ENCODE data around the gene WDR90.

Gene WDR90

GRCh38 chr16:621526-622105 lies 27.5 kb upstream of the WDR90 start:
- peaks cover 8% of the 10 kb centered on the region for H3K36me3 Mint-ChIP-seq (ENCODE audit: low read depth)
- H3K4me3 Mint-ChIP-seq, result no peak overlapping the region
- H3K4me1 Mint-ChIP-seq (ENCODE audit: low read depth), result no peaks in the 10 kb centered on the region
- H3K27ac Mint-ChIP-seq, result no peak overlapping the region
- no peaks in the 10 kb centered on the region for H3K27me3 Mint-ChIP-seq
- DNase-seq, result no peak
- no peaks in the 10 kb centered on the region for H3K9me3 Mint-ChIP-seq

- peaks cover 18% of the 10 kb centered on the region for H3K36me3 Mint-ChIP-seq (ENCODE audit: low read depth)
- no peaks in the 10 kb centered on the region for H3K27me3 Mint-ChIP-seq
- H3K4me1 Mint-ChIP-seq (ENCODE audit: low read depth), result no peaks in the 10 kb centered on the region
- DNase-seq, result no peak
- H3K9me3 Mint-ChIP-seq, result no peaks in the 10 kb centered on the region
- H3K27ac Mint-ChIP-seq, result no peak overlapping the region
- H3K4me3 Mint-ChIP-seq, result no peak overlapping the region
These were observed 26.3 kb upstream of the WDR90 start for GRCh38 chr16:622920-623280.

- no peak overlapping the region for H3K27ac Mint-ChIP-seq
- no peaks in the 10 kb centered on the region for H3K9me3 Mint-ChIP-seq
- H3K36me3 Mint-ChIP-seq (ENCODE audit: low read depth), result peaks cover 25% of the 10 kb centered on the region
- H3K27me3 Mint-ChIP-seq, result no peaks in the 10 kb centered on the region
- no peak for DNase-seq
- H3K4me1 Mint-ChIP-seq (ENCODE audit: low read depth), result no peaks in the 10 kb centered on the region
- no peak overlapping the region for H3K4me3 Mint-ChIP-seq
These were observed 24.6 kb upstream of the WDR90 start for GRCh38 chr16:624526-625070.

- H3K4me1 Mint-ChIP-seq (ENCODE audit: low read depth), result no peaks in the 10 kb centered on the region
- H3K27me3 Mint-ChIP-seq, result no peaks in the 10 kb centered on the region
- H3K27ac Mint-ChIP-seq, result no peak overlapping the region
- no peak overlapping the region for H3K4me3 Mint-ChIP-seq
- H3K36me3 Mint-ChIP-seq (ENCODE audit: low read depth), result peaks cover 25% of the 10 kb centered on the region
- no peaks in the 10 kb centered on the region for H3K9me3 Mint-ChIP-seq
- DNase-seq, result no peak
These were observed 23.8 kb upstream of the WDR90 start for GRCh38 chr16:625117-625976.

GRCh38 chr16:625977-626765 lies 23.0 kb upstream of the WDR90 start:
- no peaks in the 10 kb centered on the region for H3K9me3 Mint-ChIP-seq
- H3K27ac Mint-ChIP-seq, result no peak overlapping the region
- no peak for DNase-seq

GRCh38 chr16:626787-627453 lies 22.2 kb upstream of the WDR90 start:
- no peak overlapping the region for H3K27ac Mint-ChIP-seq
- no peaks in the 10 kb centered on the region for H3K4me1 Mint-ChIP-seq (ENCODE audit: low read depth)
- no peak for DNase-seq
- no peaks in the 10 kb centered on the region for H3K27me3 Mint-ChIP-seq
- peaks cover 25% of the 10 kb centered on the region for H3K36me3 Mint-ChIP-seq (ENCODE audit: low read depth)
- H3K9me3 Mint-ChIP-seq, result no peaks in the 10 kb centered on the region
- H3K4me3 Mint-ChIP-seq, result no peak overlapping the region

More at GRCh38 chr16:625977-626765, 23.0 kb upstream of the WDR90 start:
- Mint-ChIP-seq H3K4me1 (ENCODE audit: low read depth) (no peaks in the 10 kb centered on the region), H3K4me3 (no peak overlapping the region), H3K36me3 (ENCODE audit: low read depth) (peaks cover 25% of the 10 kb centered on the region), H3K27me3 (no peaks in the 10 kb centered on the region)

- Mint-ChIP-seq H3K36me3 (ENCODE audit: low read depth) (peaks cover 25% of the 10 kb centered on the region), H3K27ac (no peak overlapping the region)
These were observed 21.5 kb upstream of the WDR90 start for GRCh38 chr16:627454-628239.

GRCh38 chr16:628321-629061 lies 20.7 kb upstream of the WDR90 start:
- no peak overlapping the region for H3K4me3 Mint-ChIP-seq
- no peak for DNase-seq
- no peaks in the 10 kb centered on the region for H3K27me3 Mint-ChIP-seq
- H3K9me3 Mint-ChIP-seq, result no peaks in the 10 kb centered on the region
- no peak overlapping the region for H3K27ac Mint-ChIP-seq
- H3K36me3 Mint-ChIP-seq (ENCODE audit: low read depth), result peaks cover 25% of the 10 kb centered on the region
- no peaks in the 10 kb centered on the region for H3K4me1 Mint-ChIP-seq (ENCODE audit: low read depth)

More at GRCh38 chr16:627454-628239, 21.5 kb upstream of the WDR90 start:
- Mint-ChIP-seq H3K27me3 (no peaks in the 10 kb centered on the region), H3K4me1 (ENCODE audit: low read depth) (no peaks in the 10 kb centered on the region), H3K9me3 (no peaks in the 10 kb centered on the region), H3K4me3 (no peak overlapping the region)
- no peak for DNase-seq

- Mint-ChIP-seq H3K4me3 (no peak overlapping the region), H3K4me1 (ENCODE audit: low read depth) (peaks cover 1% of the 10 kb centered on the region), H3K9me3 (no peaks in the 10 kb centered on the region), H3K36me3 (ENCODE audit: low read depth) (peaks cover 32% of the 10 kb centered on the region), H3K27me3 (no peaks in the 10 kb centered on the region), H3K27ac (peak overlapping the region; percentile 33)
- DNase-seq, result no peak
These were observed 19.9 kb upstream of the WDR90 start for GRCh38 chr16:629185-629832.

GRCh38 chr16:629833-630248 lies 19.3 kb upstream of the WDR90 start:
- no peak for DNase-seq
- Mint-ChIP-seq H3K4me1 (ENCODE audit: low read depth) (peaks cover 4% of the 10 kb centered on the region), H3K4me3 (no peak overlapping the region), H3K27ac (no peak overlapping the region), H3K9me3 (no peaks in the 10 kb centered on the region), H3K27me3 (no peaks in the 10 kb centered on the region), H3K36me3 (ENCODE audit: low read depth) (peaks cover 37% of the 10 kb centered on the region)

- no peak for DNase-seq
- no peaks in the 10 kb centered on the region for H3K27me3 Mint-ChIP-seq
- peaks cover 5% of the 10 kb centered on the region for H3K4me1 Mint-ChIP-seq (ENCODE audit: low read depth)
- H3K27ac Mint-ChIP-seq, result no peak overlapping the region
- H3K9me3 Mint-ChIP-seq, result no peaks in the 10 kb centered on the region
- H3K4me3 Mint-ChIP-seq, result no peak overlapping the region
- peaks cover 38% of the 10 kb centered on the region for H3K36me3 Mint-ChIP-seq (ENCODE audit: low read depth)
These were observed 18.8 kb upstream of the WDR90 start for GRCh38 chr16:630249-630814.

GRCh38 chr16:630815-631405 lies 18.3 kb upstream of the WDR90 start, which contains the start of gene WFIKKN1:
Gene WFIKKN1 (plus strand): TSS chr16:630985. CDS start chr16:631254, 269 bp downstream.
- Mint-ChIP-seq H3K4me1 (ENCODE audit: low read depth) (peaks cover 5% of the 10 kb centered on the region), H3K36me3 (ENCODE audit: low read depth) (peaks cover 39% of the 10 kb centered on the region), H3K9me3 (no peaks in the 10 kb centered on the region), H3K27me3 (no peaks in the 10 kb centered on the region), H3K4me3 (no peak within 1 kb of the TSS), H3K27ac (no peak within 1 kb of the TSS)
- peak; percentile 40 for DNase-seq
